ENCODE measurements around the gene ZNF335. TPM values are rescaled to one million over a fixed set of nuclear protein-coding genes. Genes with fewer than 3 reads are reported as not detected.

The ZNF335 gene
- total and polyA plus RNA-seq, 2 of the 13 experiments (the other 11 are each of a cell fraction or from before 2014, with no cell fraction given), result 9.7 to 13.7 TPM

DNA sequence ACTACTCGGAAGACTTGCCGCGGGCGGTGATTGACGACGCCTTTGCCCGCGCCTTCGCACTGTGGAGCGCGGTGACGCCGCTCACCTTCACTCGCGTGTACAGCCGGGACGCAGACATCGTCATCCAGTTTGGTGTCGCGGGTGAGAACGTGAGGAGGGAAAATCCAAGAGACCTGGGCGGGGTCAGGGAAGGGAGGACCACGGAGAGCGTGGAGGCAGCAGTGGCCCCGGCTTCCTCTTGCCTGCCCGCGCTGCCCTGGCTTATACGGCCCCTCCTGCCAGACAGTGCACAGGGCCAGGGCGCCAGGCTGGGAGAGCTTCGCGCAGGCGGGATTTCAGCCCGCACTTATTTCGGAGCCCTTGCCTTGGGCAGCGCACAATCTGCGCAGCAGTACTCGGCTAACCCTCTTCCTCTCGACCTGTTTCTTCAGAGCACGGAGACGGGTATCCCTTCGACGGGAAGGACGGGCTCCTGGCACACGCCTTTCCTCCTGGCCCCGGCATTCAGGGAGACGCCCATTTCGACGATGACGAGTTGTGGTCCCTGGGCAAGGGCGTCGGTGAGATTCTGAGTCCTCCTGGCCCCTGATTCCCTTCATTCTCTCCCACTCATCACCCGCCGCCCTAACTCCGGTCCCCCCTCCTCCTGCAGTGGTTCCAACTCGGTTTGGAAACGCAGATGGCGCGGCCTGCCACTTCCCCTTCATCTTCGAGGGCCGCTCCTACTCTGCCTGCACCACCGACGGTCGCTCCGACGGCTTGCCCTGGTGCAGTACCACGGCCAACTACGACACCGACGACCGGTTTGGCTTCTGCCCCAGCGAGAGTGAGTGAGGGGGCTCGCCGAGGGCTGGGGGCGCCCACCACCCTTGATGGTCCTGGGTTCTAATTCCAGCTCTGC lies 38.7 kb upstream of the ZNF335 start (continued):
- no peak for TF ChIP-seq ZNF816 (CRISPR knock-in tag; IDR thresholded peaks at IDR 0.05; ENCODE audit: borderline replicate concordance)
- no peak for TF ChIP-seq ZNF224 (CRISPR knock-in tag; IDR thresholded peaks at IDR 0.05)
- no peak for TF ChIP-seq ZNF549 (CRISPR knock-in tag; IDR thresholded peaks at IDR 0.05)
- TF ChIP-seq ZNF501 (CRISPR knock-in tag; IDR thresholded peaks at IDR 0.05), result no peak
- peak; percentile 44; the same call in 1 of the 2 replicates for TF ChIP-seq ZNF446 (CRISPR knock-in tag; IDR thresholded peaks at IDR 0.05)
- no peak for TF ChIP-seq DMAP1 (CRISPR knock-in tag; IDR thresholded peaks at IDR 0.05)
- TF ChIP-seq HES4 (CRISPR knock-in tag; IDR thresholded peaks at IDR 0.05; ENCODE audit: borderline replicate concordance), result peak; percentile 27; the same call in 1 of the 2 replicates
- TF ChIP-seq, protein P1, sequence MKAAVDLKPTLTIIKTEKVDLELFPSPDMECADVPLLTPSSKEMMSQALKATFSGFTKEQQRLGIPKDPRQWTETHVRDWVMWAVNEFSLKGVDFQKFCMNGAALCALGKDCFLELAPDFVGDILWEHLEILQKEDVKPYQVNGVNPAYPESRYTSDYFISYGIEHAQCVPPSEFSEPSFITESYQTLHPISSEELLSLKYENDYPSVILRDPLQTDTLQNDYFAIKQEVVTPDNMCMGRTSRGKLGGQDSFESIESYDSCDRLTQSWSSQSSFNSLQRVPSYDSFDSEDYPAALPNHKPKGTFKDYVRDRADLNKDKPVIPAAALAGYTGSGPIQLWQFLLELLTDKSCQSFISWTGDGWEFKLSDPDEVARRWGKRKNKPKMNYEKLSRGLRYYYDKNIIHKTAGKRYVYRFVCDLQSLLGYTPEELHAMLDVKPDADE (CRISPR knock-in tag; IDR thresholded peaks at IDR 0.05), result no peak
- 0 out of 2 replicates have a peak, but pooled peaks have one; percentile 19 for TF ChIP-seq RXRA (CRISPR knock-in tag; IDR thresholded peaks at IDR 0.05)
- TF ChIP-seq, protein P2, sequence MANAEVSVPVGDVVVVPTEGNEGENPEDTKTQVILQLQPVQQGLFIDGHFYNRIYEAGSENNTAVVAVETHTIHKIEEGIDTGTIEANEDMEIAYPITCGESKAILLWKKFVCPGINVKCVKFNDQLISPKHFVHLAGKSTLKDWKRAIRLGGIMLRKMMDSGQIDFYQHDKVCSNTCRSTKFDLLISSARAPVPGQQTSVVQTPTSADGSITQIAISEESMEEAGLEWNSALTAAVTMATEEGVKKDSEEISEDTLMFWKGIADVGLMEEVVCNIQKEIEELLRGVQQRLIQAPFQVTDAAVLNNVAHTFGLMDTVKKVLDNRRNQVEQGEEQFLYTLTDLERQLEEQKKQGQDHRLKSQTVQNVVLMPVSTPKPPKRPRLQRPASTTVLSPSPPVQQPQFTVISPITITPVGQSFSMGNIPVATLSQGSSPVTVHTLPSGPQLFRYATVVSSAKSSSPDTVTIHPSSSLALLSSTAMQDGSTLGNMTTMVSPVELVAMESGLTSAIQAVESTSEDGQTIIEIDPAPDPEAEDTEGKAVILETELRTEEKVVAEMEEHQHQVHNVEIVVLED (CRISPR knock-in tag; IDR thresholded peaks at IDR 0.05; ENCODE audit: borderline replicate concordance), result no peak
- TF ChIP-seq ZNF678 (CRISPR knock-in tag; IDR thresholded peaks at IDR 0.05), result no peak
- TF ChIP-seq ZNF329 (CRISPR knock-in tag; IDR thresholded peaks at IDR 0.05; ENCODE audit: low read depth), result no peak
- TF ChIP-seq, protein P3, sequence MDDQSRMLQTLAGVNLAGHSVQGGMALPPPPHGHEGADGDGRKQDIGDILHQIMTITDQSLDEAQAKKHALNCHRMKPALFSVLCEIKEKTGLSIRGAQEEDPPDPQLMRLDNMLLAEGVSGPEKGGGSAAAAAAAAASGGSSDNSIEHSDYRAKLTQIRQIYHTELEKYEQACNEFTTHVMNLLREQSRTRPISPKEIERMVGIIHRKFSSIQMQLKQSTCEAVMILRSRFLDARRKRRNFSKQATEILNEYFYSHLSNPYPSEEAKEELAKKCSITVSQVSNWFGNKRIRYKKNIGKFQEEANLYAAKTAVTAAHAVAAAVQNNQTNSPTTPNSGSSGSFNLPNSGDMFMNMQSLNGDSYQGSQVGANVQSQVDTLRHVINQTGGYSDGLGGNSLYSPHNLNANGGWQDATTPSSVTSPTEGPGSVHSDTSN (CRISPR knock-in tag; IDR thresholded peaks at IDR 0.05; ENCODE audit: borderline replicate concordance), result no peak
- TF ChIP-seq, protein P4, sequence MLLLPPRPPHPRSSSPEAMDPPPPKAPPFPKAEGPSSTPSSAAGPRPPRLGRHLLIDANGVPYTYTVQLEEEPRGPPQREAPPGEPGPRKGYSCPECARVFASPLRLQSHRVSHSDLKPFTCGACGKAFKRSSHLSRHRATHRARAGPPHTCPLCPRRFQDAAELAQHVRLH (CRISPR knock-in tag; IDR thresholded peaks at IDR 0.05; ENCODE audit: borderline replicate concordance, low read depth), result no peak
- no peak for TF ChIP-seq MAZ (IDR thresholded peaks at IDR 0.05; ENCODE audit: borderline replicate concordance, low read depth, low read length)
- no peak for TF ChIP-seq MAZ (CRISPR knock-in tag; IDR thresholded peaks at IDR 0.05; ENCODE audit: low read depth)
- TF ChIP-seq HDAC1 (CRISPR knock-in tag; IDR thresholded peaks at IDR 0.05), result no peak
- TF ChIP-seq SOX13 (IDR thresholded peaks at IDR 0.05), result no peak
- TF ChIP-seq SOX13 (CRISPR knock-in tag; conservative IDR thresholded peaks at IDR 0.05 in 1 of 2, IDR thresholded peaks at IDR 0.05 in 1 of 2), result no peak
- no peak for TF ChIP-seq FOXK2 (IDR thresholded peaks at IDR 0.05)
- no peak for TF ChIP-seq MBD4 (IDR thresholded peaks at IDR 0.05; ENCODE audit: borderline replicate concordance, low read length)
- TF ChIP-seq REL (CRISPR knock-in tag; conservative IDR thresholded peaks at IDR 0.05), result no peak
- TF ChIP-seq SNAI1 (CRISPR knock-in tag; IDR thresholded peaks at IDR 0.05; ENCODE audit: borderline replicate concordance), result no peak

All from HepG2 (cell line).